IPS DF 4.7 (cell line): ENCODE measurements around the gene BECN2.
"Not testable (repeated sequence)": the region's sequence is repeated elsewhere in the genome, so short reads cannot be mapped to it uniquely, and the experiment has no call there.

Experiments used
- DNase-seq: peaks from one replicate; pipeline ENCODE4 v3.0.0-alpha.2; 2013; ENCODE audit warnings: low spot score; ENCODE audit errors: extremely low read depth

Gene BECN2

DNA sequence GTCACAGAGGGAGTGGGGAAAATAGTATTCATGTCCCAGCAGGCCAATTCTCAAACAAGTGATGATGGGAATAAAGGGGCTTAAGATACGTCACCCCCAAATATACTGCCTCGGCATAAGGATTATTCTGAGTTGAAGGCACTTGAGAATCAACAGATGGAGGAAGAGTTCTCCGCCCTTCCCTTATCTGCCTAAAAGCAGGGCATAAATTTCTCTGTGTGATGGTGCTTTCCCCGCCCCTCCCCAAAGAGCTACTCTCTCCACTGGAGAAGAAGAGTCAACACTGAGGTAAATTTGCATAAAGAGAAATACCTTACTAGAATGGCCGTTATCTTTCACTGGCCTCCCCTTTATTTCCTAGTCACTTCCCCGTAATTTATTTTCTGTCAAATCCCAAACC lies 18.7 kb downstream of the BECN2 start:
- DNase-seq: no peak

DNA sequence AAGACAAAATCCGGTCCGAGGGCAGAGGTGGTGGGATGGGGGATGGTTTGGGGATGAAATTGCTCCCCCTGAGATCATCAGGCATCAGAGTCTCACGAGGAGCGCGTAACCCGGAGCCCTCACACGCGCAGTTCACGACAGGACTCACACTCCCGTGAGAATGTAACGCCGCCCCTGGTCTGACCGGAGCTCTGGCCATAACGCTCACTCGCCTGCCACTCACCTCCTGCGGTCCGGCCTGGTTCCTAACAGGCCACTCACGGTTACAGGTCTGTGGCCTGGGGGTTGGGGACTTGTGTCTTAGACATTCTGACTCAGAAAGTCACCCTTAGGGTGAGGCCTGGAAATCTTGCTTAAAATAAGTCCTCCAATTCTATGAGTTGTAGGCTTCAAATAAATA lies 21.5 kb downstream of the BECN2 start:
- DNase-seq: no peak

DNA sequence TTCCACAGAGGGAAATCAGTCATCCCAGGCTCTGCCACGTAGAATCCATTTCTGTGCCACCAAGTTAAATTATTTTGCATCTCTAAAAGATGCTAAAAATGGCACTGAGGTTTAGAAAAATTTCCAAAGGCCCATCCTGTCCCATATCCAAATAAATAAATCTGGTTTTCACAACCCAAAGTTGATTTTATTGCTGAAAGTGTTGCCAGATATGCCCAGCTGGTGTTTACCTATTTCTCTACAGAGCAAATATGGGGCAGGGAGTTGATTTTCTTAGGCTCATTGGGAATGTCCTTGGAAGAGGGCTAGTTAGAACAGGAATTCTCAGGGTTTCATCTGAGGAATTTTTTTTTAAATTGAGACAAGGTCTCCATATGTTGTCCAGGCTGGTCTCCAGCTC lies 22.4 kb downstream of the BECN2 start:
- DNase-seq: no peak

DNA sequence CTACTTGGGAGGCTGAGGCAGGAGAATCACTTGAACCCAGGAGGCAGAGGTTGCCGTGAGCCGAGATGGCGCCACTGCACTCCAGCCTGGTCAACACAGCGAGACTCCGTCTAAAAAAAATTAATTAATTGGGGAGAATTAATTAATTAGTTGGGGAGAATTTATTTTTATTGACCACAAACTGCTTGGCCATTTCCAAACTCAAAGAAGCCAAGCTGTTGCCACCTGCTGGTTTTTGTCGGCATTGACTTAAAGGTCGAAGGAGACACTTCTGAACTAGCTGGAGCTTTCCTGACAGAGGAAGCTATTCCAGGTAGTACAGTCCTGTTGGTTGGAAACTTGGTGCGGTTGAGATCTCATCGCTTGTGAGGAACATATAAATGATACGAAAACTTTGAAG lies 28.2 kb downstream of the BECN2 start:
- DNase-seq: no peak

DNA sequence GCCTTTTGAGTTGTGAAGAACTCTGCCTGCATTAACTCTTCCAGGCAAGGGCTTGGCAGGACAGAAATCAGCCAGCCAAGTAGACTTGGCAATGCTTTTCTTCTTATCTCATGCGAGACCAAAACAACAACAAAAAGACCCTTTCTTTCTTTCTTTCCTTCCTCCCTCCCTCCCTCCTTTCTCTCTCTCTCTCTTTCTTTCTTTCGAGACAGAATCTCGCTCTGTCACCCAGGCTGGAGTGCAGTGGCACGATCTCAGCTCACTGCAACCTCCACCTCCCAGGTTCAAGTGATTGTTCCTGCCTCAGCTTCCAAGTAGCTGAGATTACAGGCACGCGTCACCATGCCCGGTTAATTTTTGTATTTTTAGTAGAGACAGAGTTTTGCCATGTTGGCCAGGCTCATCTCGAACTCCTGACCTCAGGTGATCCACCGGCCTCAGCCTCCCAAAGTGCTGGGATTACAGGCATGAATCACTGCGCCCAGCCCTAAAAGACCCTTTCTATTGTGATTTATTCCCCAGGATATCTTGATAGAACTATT lies 30.9 kb downstream of the BECN2 start:
- not testable (repeated sequence) for DNase-seq

DNA sequence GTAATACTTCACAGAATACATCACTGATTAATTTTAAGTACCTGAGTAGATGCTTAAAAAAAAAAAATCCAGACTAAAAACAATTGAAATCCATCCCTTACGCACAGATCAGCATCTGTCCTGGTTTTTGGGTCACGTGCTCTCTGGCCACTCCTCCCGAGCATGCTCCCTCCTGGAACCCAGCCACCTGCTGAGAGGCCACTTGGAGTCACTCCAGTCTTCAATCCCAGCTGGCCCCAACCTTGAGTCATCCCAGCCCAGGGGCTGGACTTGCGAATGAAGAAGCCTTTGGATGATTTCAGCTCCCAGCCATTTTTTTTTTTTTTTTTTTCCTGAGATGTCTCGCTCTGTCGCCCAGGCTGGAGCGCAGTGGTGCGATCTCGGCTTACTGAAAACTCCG lies 32.5 kb downstream of the BECN2 start:
- DNase-seq: no peak

DNA sequence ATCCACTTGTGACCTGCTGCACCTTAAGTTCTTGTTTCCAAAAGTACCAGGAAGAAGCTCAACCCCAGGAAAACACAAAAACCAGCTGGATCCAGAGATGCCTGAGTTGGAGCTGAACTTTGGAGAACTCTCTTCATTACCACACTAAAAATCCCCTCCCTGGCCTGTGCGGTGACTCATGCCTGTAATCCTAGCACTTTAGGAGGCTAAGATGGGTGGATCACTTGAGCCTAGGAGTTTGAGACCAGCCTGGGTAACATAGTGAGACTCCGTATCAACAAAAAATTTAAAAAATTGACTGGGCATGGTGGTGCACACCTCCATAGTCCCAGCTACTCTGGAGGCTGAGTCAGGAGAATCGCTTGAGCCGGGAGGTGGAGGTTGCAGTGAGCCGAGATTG lies 35.2 kb downstream of the BECN2 start:
- DNase-seq: no peak

DNA sequence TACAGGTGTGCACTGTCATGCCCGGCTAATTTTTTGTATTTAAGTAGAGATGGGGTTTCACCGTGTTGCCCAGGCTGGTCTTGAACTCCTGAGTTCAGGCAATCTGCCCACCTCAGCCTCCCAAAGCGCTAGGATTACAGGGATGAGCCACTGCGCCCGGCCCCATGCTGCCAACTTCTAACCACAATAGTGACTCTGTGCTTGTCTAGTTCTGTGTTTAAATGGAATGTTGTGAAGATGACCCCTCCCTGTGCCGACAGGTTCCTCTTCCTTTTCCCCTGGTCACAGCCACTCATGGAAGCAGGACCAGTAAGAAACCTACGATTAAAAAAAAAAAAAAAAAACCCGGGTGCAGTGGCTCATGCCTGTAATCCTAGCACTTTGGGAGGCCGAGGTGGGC lies 36.6 kb downstream of the BECN2 start:
- DNase-seq: no peak

DNA sequence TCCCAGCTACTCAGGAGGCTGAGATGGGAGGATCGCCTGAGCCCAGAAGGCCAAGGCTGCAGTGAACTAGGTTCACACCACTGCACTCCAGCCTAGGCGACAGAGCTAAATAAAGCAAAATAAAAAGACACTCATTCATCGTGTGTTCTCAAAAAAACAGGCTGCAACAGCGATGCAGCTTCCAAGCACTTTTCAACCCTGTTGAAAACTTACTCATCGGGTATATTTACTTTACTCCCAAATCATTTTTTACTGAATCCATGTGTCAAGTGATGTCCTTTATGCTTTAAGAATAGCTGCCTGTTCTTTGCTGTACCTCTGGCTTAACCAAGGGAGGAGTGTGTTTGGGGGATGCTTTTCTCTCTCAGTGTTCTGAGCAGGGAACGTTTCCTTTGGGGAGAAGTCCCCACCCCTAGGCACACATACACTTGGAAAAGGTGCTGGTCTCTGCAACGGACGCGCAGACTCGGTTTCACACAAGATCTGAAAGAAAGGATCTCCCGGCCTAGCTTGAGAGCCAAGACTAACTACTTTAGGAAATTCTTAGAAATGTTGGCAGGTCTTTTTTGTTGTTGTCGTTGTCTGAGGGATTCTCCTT lies 39.9 kb downstream of the BECN2 start:
- DNase-seq: no peak

DNA sequence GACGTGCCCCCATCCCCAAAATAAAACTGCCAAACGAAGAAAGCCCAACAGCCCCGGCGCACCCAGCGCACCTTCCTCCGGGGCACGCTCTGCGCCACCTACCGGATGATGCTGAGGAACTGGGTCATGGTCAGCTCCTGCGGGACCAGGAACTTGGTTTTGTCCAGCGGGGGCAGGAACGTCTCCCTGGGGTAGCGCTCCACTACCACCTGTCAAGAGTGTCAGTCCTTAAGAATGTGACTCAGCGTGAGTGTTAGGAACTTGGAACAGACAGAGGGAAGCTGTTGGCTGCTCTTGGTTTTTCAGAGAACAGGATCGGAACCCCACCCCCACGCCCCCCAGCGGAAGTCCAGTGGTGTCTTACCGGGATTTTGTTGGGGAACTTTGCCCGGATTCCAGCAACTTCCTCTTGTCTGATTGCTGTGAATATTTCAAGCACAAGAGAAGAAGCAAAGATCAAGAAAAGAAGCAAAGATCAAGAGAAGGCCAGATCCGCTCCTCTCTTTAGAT lies 40.9 kb downstream of the BECN2 start:
- DNase-seq: no peak

DNA sequence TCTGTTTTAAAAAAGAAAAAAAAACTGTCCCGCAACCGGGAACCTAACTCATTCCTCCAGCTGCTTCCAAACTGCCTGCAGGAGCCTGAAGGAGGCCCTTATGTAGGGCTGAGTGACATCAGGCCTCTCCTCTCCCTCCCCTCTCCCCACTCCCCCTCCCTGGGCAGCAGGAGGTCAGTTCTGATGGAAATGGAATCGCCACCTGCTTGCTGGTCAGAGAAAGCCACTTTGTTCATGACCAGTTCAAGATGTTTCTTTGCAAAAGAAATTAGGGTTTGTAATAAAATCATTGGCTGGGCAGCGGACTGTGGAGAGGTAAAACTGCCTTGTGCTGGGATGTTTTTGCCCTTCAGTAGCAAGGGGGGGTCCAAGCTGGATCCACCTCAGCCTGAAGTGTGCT lies 41.5 kb downstream of the BECN2 start, which contains the start of gene MAP1LC3C:
Gene MAP1LC3C (minus strand): TSS at position 73 of the 400 bp plus-strand sequence. CDS start 90 bp downstream, outside the sequence.
- DNase-seq: no peak

DNA sequence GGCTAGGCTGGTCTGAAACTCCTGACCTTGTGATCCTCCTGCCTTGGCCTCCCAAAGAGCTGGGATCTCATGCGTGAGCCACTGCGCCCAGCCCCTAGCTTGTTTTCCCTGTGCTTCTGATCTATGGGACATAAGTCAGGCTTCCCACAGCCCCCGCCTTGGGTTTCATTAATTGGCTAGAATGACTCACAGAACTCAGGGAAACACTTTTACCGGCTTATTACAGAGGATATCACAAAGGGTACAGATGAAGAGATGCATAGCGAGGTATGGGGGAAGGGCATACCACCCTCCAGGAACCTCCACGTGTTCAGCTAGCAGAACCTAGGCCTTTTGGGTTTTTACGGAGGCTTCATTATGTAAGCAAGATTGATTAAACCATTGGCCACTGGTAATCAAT lies 42.9 kb downstream of the BECN2 start:
- DNase-seq: no peak

DNA sequence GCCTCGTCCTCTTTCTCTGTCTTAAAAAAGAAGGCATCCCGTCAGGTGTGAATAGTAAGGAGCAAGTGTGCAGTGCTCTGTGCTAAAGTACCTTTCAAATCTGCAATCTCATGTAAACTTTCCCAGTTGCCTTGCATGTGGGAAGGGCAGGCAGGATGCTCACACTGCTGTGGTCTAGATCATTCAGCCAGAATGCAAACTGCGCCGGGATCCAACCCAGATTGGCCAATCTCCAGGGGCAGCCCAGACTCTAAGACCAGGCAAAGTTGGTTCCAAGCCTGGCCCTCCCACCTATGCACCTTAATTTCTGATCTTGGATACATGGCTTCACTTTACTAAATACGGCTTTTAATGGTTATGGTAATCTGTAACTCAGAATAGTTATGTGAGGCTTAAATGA lies 44.5 kb downstream of the BECN2 start:
- no peak for DNase-seq

DNA sequence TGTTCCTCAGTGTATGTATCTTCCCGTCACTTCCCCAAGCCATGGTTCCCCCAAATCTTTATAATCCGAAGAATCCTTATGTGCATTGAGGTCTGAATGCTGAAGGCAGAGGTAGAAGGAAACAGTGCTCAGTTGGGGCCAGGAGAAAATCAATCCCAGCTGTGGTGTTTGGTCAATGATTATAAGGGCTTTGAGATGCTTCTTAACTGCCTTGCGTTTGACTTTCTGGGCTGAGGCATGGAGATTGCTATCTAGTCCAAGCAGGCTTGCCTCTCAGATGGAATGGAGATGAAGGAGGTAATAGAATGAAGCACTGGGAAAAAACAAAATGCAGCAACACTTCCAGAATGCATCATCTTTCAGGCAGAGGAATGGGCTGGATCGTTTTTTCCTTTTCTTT lies 44.9 kb downstream of the BECN2 start:
- DNase-seq: no peak

DNA sequence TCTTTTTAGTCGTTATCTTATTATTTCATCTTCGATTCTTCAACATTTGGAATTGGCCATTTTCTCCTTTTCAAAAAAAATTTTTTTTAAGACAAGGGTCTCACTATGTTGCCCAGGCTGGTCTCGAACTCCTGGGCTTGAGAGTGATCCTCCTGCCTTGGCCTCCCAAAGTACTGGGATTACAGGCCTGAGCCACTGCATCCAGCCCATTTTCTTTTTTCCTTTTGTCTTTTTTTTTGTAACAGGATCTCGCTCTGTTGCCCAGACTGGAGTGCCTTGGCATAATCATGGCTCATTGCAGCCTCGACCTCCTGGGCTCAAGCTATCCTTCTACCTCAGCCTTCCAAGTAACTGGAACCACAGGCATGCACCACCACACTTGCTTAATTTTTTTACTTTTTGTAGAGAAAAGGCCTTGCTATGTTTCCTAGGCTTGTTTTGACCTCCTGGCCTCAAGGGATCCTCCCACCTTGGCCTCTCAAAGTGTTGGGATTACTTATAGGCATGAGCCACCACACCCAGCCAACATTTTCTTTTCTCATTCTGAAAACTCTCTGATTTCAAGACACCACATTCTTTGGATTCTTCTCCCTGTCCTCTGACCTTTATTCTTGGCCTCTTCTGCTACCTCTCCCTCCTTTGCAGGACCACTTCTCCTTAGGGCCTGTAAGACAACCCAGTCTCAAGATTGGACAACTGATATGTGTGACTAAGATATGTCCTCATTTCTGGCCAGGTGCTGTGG lies 47.4 kb downstream of the BECN2 start:
- DNase-seq: no peak

DNA sequence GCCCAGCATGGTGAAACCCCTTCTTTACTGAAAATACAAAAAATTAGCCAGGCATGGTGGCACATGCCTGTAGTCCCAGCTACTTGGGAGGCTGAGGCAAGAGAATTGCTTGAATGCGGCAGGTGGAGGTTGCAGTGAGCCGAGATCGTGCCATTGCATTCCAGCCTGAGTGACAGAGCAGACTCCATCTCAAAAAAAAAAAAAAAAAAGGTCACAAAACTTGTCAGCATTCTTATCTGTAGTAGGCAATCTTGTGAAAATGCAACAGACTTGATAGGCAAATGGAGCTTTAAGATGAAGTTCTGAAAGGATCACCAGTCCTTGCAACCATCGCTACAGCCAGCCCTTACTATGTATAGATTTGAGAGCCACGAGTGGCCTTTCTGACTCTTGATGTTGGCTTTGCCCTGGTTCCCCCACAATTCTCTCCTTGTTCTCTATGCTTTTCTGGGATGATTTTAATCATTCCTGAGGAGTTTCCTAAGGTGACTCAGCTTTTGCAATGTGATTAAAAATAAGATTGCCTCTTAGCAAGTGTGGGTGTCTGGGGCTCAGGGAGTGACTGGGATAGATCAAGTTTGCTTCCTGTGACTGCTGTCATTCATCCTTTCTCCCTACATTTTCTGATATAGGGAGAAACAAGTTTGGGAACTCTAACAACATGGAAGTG lies 48.4 kb downstream of the BECN2 start:
- no peak for DNase-seq

DNA sequence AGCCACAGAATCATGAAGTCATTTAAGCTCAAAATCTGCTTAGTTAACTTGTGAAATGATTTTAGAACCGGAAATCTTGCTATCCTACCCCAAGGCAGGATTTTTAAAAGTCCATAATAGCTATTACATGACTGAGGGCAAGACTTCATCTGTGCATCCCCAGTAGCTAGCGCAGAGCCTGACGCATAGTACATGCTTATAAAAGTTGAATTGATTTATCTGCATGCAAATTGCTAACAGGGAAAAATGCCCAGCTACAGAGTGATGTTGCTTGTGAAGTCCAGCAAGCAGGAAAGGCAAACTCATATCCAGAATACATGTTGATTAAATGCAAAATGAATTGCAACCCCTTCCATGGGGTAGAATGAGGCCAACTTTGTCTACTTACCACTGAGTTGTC lies 49.4 kb downstream of the BECN2 start:
- no peak for DNase-seq
